ENCODE data around the gene SGSM2.

SGSM2 gene

DNA sequence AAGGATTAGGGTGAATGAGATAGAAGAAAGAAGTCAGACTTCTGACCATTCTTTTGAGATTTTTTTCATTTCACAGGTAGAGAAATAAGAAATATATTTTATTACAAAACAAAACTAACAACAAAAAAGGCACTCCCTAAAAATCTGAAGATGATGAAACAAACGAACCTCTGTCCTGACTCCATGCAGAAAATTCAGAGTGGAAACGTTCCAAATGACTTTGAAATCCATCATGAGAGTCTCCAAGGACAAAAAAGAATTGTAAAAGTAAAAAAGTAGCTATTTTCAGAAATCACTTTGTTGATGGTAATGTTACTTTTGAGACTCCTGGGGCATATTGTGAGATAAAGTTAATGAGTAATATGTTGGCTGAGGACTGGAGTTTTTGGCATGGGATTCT, 89.9 kb downstream of the SGSM2 start:
- DNase-seq, result no peak

DNA sequence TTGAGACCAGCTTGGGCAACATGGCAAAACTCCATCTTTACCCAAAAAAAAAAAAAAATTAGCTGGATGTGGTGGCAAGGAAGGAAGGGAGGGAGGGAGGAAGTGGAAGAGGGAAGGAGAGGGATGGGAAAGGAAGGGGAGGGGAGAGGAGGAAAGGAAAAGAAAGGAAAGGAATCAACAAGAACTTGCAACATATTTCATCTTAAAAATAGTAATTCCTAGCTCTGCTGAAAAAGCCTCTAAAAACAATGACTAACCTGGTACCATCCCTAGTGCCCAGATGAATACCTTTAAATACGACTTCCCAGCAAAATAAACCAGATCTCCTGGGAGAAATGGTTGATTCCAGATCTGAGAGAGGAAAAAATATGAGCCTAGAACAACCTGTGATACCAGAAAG, 90.6 kb downstream of the SGSM2 start:
- DNase-seq, result no peak

Data from SW 1271 (cell line).